Hepatocyte (in vitro differentiated cells): Measurements from ENCODE around the gene ADAMTSL1.

Experiments used
- EZH2 ChIP-seq: fragments of 200-600 bp; sonication (generic); IDR thresholded peaks from 2 replicates; pipeline ENCODE4 v1.6.1; 2016; ENCODE audit warnings: antibody characterized with exemption, mild to moderate bottlenecking, borderline replicate concordance
- TF ChIP-seq, protein P1 (sequence below): fragments of 200-600 bp; sonication (generic); IDR thresholded peaks from 2 replicates; pipeline ENCODE4 v1.5.1; 2016; ENCODE audit warnings: antibody characterized with exemption, mild to moderate bottlenecking; ENCODE audit not compliant: poor library complexity

DNA sequence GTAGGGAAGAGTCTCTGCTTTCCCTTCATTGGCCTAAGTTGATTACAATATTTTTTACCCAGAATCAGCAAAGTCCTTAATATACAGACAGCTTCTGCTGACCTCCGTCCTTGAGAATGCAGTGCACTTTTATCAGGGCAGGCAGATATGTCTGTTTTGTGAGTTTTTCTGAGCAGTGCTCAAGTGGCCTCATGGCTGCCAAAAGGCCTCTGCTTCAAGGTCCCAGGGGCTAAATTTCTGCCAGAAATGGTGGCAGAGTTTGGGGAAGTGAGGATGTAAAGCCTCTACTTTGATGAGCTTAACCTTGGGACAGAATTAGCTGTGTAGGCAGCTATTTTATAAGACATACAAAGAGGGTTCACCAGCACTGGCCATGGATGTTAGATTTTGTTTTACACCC, 275.8 kb downstream of the ADAMTSL1 start:
- TF ChIP-seq, protein P1, sequence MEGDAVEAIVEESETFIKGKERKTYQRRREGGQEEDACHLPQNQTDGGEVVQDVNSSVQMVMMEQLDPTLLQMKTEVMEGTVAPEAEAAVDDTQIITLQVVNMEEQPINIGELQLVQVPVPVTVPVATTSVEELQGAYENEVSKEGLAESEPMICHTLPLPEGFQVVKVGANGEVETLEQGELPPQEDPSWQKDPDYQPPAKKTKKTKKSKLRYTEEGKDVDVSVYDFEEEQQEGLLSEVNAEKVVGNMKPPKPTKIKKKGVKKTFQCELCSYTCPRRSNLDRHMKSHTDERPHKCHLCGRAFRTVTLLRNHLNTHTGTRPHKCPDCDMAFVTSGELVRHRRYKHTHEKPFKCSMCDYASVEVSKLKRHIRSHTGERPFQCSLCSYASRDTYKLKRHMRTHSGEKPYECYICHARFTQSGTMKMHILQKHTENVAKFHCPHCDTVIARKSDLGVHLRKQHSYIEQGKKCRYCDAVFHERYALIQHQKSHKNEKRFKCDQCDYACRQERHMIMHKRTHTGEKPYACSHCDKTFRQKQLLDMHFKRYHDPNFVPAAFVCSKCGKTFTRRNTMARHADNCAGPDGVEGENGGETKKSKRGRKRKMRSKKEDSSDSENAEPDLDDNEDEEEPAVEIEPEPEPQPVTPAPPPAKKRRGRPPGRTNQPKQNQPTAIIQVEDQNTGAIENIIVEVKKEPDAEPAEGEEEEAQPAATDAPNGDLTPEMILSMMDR = no peak
- no peak for TF ChIP-seq EZH2
